Umbilical cord (tissue), 2 donors: ENCODE results near the gene CHFR. TPM values are rescaled to one million over a fixed set of nuclear protein-coding genes. Genes with fewer than 3 reads are reported as not detected.
"Not testable (repeated sequence)": the region's sequence is repeated elsewhere in the genome, so short reads cannot be mapped to it uniquely, and the experiment has no call there.

Experiments used
- DNase-seq: peaks from one replicate; pipeline ENCODE4 v3.0.0-alpha.2; 2015; ENCODE audit warnings: low spot score
- total RNA-seq: library from RNA; depleted of rRNA; stranded (reverse); fragments of >200 nt; gene quantifications from one replicate; pipeline ENCODE4 v1.2.3, GENCODE V29; 2014; ENCODE audit warnings: low replicate concordance; ENCODE audit not compliant: insufficient read depth

CHFR gene
- total RNA-seq, 1 donor from 2014 or later: 34.7 TPM

GRCh38 chr12:132874620-132875019, 12.8 kb downstream of the CHFR start:
- DNase-seq: not testable (repeated sequence)

GRCh38 chr12:132874175-132874574, 13.2 kb downstream of the CHFR start:
- no peak for DNase-seq

GRCh38 chr12:132873724-132874123, 13.7 kb downstream of the CHFR start:
- DNase-seq: no peak

- no peak for DNase-seq
Measured at GRCh38 chr12:132872975-132873421, 14.4 kb downstream of the CHFR start.

- no peak for DNase-seq
Measured at GRCh38 chr12:132872073-132872855, 15.1 kb downstream of the CHFR start.

GRCh38 chr12:132869551-132869950, 17.9 kb downstream of the CHFR start:
- DNase-seq: no peak

- no peak for DNase-seq
Measured at GRCh38 chr12:132866251-132866828, 21.1 kb downstream of the CHFR start.

GRCh38 chr12:132861558-132861957, 25.8 kb downstream of the CHFR start:
- no peak for DNase-seq

- no peak for DNase-seq
Measured at GRCh38 chr12:132858718-132859266, 28.6 kb downstream of the CHFR start.

GRCh38 chr12:132857019-132857418, 30.4 kb downstream of the CHFR start:
- DNase-seq: not testable (repeated sequence)

GRCh38 chr12:132856581-132856980, 30.8 kb downstream of the CHFR start:
- DNase-seq: no peak

GRCh38 chr12:132855211-132855610, 32.2 kb downstream of the CHFR start:
- not testable (repeated sequence) for DNase-seq

- no peak for DNase-seq
Measured at GRCh38 chr12:132853285-132854092, 33.9 kb downstream of the CHFR start.

- DNase-seq: no peak
Measured at GRCh38 chr12:132852496-132852895, 34.9 kb downstream of the CHFR start.

GRCh38 chr12:132851465-132851864, 35.9 kb downstream of the CHFR start:
- DNase-seq: no peak

GRCh38 chr12:132850291-132850690, 37.1 kb downstream of the CHFR start:
- DNase-seq: no peak

- DNase-seq: no peak
Measured at GRCh38 chr12:132848521-132848920, 38.9 kb downstream of the CHFR start.

GRCh38 chr12:132847363-132848356, 39.7 kb downstream of the CHFR start:
- no peak for DNase-seq

GRCh38 chr12:132844681-132845080, 42.7 kb downstream of the CHFR start:
- DNase-seq: not testable (repeated sequence)

- DNase-seq: no peak
Measured at GRCh38 chr12:132842449-132843045, 44.9 kb downstream of the CHFR start.
